Mesendoderm (in vitro differentiated cells): ENCODE data around the gene SAE1.

ENCODE experiments used
- DNase-seq: peaks from one replicate; pipeline ENCODE4 v3.0.0; 2013
- H2AK5ac ChIP-seq: 2 replicates; pipeline ENCODE4 v1.6.1; 2013; ENCODE audit warnings: low read length, inconsistent platforms
- H2BK120ac ChIP-seq: 2 replicates; pipeline ENCODE4 v1.6.1; 2013; ENCODE audit warnings: low read depth, mild to moderate bottlenecking, low read length, moderate library complexity, mixed read lengths
- H2BK15ac ChIP-seq: replicated peaks from 2 replicates; pipeline ENCODE4 v1.6.1; 2013; ENCODE audit warnings: low read depth, mild to moderate bottlenecking, moderate library complexity
- H2BK5ac ChIP-seq: 2 replicates; pipeline ENCODE4 v1.6.1; 2013; ENCODE audit warnings: low read length, inconsistent platforms
- H3K18ac ChIP-seq: 2 replicates; pipeline ENCODE4 v1.6.1; 2013; ENCODE audit warnings: mild to moderate bottlenecking, low read length, mixed read lengths
- H3K23ac ChIP-seq: one replicate; pipeline ENCODE4 v1.6.1; 2013; ENCODE audit warnings: low read length
- H3K27ac ChIP-seq: 2 replicates; pipeline ENCODE4 v1.5.1; 2013; ENCODE audit warnings: low read depth, mild to moderate bottlenecking, inconsistent platforms, low read length, moderate library complexity
- H3K27me3 ChIP-seq: 2 replicates; pipeline ENCODE4 v1.6.1; 2013; ENCODE audit warnings: low read length, control low read depth, mild to moderate bottlenecking, inconsistent platforms; ENCODE audit not compliant: insufficient read depth, poor library complexity
- H3K36me3 ChIP-seq: 2 replicates; pipeline ENCODE4 v1.6.1; 2013; ENCODE audit warnings: low read length, inconsistent platforms; ENCODE audit not compliant: control insufficient read depth, insufficient read depth
- H3K4ac ChIP-seq: one replicate; pipeline ENCODE4 v1.6.1; 2013; ENCODE audit warnings: low read depth, mild to moderate bottlenecking, low read length, moderate library complexity
- H3K4me1 ChIP-seq: 2 replicates; pipeline ENCODE4 v1.6.1; 2013; ENCODE audit warnings: low read depth, low read length, inconsistent platforms; ENCODE audit not compliant: control insufficient read depth
- H3K4me2 ChIP-seq: 2 replicates; pipeline ENCODE4 v1.6.1; 2013; ENCODE audit warnings: low read length
- H3K4me3 ChIP-seq: 2 replicates; pipeline ENCODE4 v1.5.1; 2013; ENCODE audit warnings: mild to moderate bottlenecking, low read length
- H3K56ac ChIP-seq: one replicate; pipeline ENCODE4 v1.6.1; 2013; ENCODE audit warnings: low read length
- H3K79me1 ChIP-seq: 2 replicates; pipeline ENCODE4 v1.6.1; 2013; ENCODE audit warnings: low read length, inconsistent platforms
- H3K79me2 ChIP-seq: 2 replicates; pipeline ENCODE4 v1.6.1; 2013; ENCODE audit warnings: mild to moderate bottlenecking, low read length; ENCODE audit not compliant: control insufficient read depth, insufficient read depth
- H3K9ac ChIP-seq: 2 replicates; pipeline ENCODE4 v1.6.1; 2013; ENCODE audit warnings: low read length, inconsistent platforms
- H4K5ac ChIP-seq: one replicate; pipeline ENCODE4 v1.6.1; 2013; ENCODE audit warnings: low read length
- H4K8ac ChIP-seq: one replicate; pipeline ENCODE4 v1.6.1; 2013; ENCODE audit warnings: low read depth, mild to moderate bottlenecking, control low read depth, low read length, moderate library complexity
- whole genome bisulfite sequencing: extraction: QIAGEN DNeasy Blood & Tissue Kit; methylation state at CpG from one replicate; pipeline ENCODE4 v1.1.7; 2013; ENCODE audit warnings: low lambda C conversion rate, missing lambda C conversion rate; ENCODE audit not compliant: insufficient coverage; ENCODE audit errors: extremely low coverage; 5-methylcytosine and 5-hydroxymethylcytosine counted together

SAE1 gene

DNA sequence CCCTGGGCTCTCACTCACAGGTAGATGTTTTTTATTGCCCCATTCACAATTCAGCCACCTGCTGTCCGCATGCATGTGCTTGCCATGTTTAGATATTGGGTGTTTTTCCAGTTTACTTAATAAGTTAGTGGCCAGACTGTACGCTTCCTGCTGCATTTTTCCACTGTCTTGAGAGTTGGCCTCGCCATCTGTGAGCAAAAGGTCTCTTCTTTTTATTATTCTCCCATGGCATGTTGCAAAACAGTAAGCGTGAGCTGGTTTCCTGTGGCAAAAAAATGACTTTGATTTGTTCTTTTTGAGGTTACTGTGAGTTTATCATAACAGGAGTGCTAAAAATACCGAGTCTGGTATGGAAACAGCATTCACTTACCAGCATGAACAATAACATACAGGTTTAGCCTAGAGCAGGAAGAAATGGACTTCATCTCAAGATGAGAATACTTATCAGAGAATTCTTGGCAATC is 46.0 kb downstream of the SAE1 start:
- Histone ChIP-seq H3K23ac (no peak overlapping the region), H3K18ac (no peak overlapping the region), H3K79me1 (peaks cover 16% of the 10 kb centered on the region), H3K36me3 (peaks cover 14% of the 10 kb centered on the region), H2BK15ac (no peak overlapping the region), H3K79me2 (peaks cover 4% of the 10 kb centered on the region), H3K27me3 (no peaks in the 10 kb centered on the region), H3K4ac (no peak overlapping the region), H3K56ac (no peak overlapping the region), H3K4me2 (no peak overlapping the region), H2BK5ac (no peak overlapping the region), H3K27ac (no peak overlapping the region), H3K9ac (no peak overlapping the region), H2AK5ac (no peak overlapping the region), H4K5ac (no peak overlapping the region), H3K4me1 (no peaks in the 10 kb centered on the region), H3K4me3 (no peak overlapping the region), H4K8ac (no peak overlapping the region), H2BK120ac (no peak overlapping the region)
- DNase-seq = no peak
- no CpG with 5 or more reads among the region's 5 CpGs for WGBS

- Histone ChIP-seq H3K23ac (no peak overlapping the region), H3K36me3 (peaks cover 21% of the 10 kb centered on the region), H4K8ac (no peak overlapping the region), H3K4me2 (no peak overlapping the region), H3K4ac (no peak overlapping the region), H3K4me1 (no peaks in the 10 kb centered on the region), H3K27me3 (no peaks in the 10 kb centered on the region), H3K56ac (no peak overlapping the region), H3K4me3 (no peak overlapping the region), H3K9ac (no peak overlapping the region), H3K79me2 (peaks cover 6% of the 10 kb centered on the region), H2BK5ac (no peak overlapping the region), H2AK5ac (no peak overlapping the region), H3K18ac (no peak overlapping the region), H2BK15ac (no peak overlapping the region), H2BK120ac (no peak overlapping the region), H3K79me1 (peaks cover 20% of the 10 kb centered on the region), H3K27ac (no peak overlapping the region), H4K5ac (no peak overlapping the region)
- no peak for DNase-seq
- WGBS = no CpG with 5 or more reads among the region's 4 CpGs
Observed at GRCh38 chr19:47179653-47180310, 49.1 kb downstream of the SAE1 start.

- Histone ChIP-seq H4K8ac (no peak overlapping the region), H2BK120ac (no peak overlapping the region), H3K36me3 (peaks cover 12% of the 10 kb centered on the region), H3K4ac (no peak overlapping the region), H3K79me1 (peaks cover 16% of the 10 kb centered on the region), H2BK15ac (no peak overlapping the region), H3K27ac (no peak overlapping the region), H3K56ac (no peak overlapping the region), H2BK5ac (no peak overlapping the region), H3K4me1 (peaks cover 6% of the 10 kb centered on the region), H3K23ac (no peak overlapping the region), H4K5ac (no peak overlapping the region), H3K4me2 (no peak overlapping the region), H3K4me3 (no peak overlapping the region), H3K9ac (no peak overlapping the region), H3K79me2 (peaks cover 7% of the 10 kb centered on the region), H3K18ac (no peak overlapping the region), H3K27me3 (no peaks in the 10 kb centered on the region), H2AK5ac (no peak overlapping the region)
- no CpG with 5 or more reads among the region's 2 CpGs for WGBS
- DNase-seq = no peak
Observed at GRCh38 chr19:47183601-47184000, 53.0 kb downstream of the SAE1 start.

GRCh38 chr19:47186446-47187334 is 56.1 kb downstream of the SAE1 start:
- Histone ChIP-seq H3K4me3 (no peak overlapping the region), H3K23ac (peak overlapping the region; percentile 80), H3K79me1 (peaks cover 19% of the 10 kb centered on the region), H3K18ac (no peak overlapping the region), H2BK120ac (no peak overlapping the region), H2AK5ac (no peak overlapping the region), H2BK15ac (no peak overlapping the region), H3K4ac (no peak overlapping the region), H3K56ac (peak overlapping the region; percentile 34), H4K5ac (no peak overlapping the region), H3K79me2 (peaks cover 12% of the 10 kb centered on the region), H2BK5ac (no peak overlapping the region), H3K9ac (peak overlapping the region; percentile 40), H3K27me3 (no peaks in the 10 kb centered on the region), H3K27ac (peak overlapping the region; percentile 22), H4K8ac (no peak overlapping the region), H3K4me1 (peaks cover 9% of the 10 kb centered on the region), H3K4me2 (no peak overlapping the region), H3K36me3 (peaks cover 10% of the 10 kb centered on the region)
- DNase-seq = no peak
- WGBS = no CpG with 5 or more reads among the region's 17 CpGs

- H3K9ac ChIP-seq = no peak overlapping the region
- H3K18ac ChIP-seq = no peak overlapping the region
- H3K36me3 ChIP-seq = peaks cover 8% of the 10 kb centered on the region
- no CpG with 5 or more reads among the region's 2 CpGs for WGBS
- H3K79me1 ChIP-seq = peaks cover 17% of the 10 kb centered on the region
- DNase-seq = no peak
- no peak overlapping the region for H3K4ac ChIP-seq
- H3K4me1 ChIP-seq = peaks cover 9% of the 10 kb centered on the region
- H4K8ac ChIP-seq = no peak overlapping the region
- no peaks in the 10 kb centered on the region for H3K27me3 ChIP-seq
- H3K79me2 ChIP-seq = peaks cover 12% of the 10 kb centered on the region
- no peak overlapping the region for H4K5ac ChIP-seq
- no peak overlapping the region for H2AK5ac ChIP-seq
- no peak overlapping the region for H2BK120ac ChIP-seq
- no peak overlapping the region for H2BK5ac ChIP-seq
- no peak overlapping the region for H3K27ac ChIP-seq
- no peak overlapping the region for H2BK15ac ChIP-seq
- H3K4me2 ChIP-seq = no peak overlapping the region
- H3K23ac ChIP-seq = no peak overlapping the region
- H3K56ac ChIP-seq = no peak overlapping the region
- no peak overlapping the region for H3K4me3 ChIP-seq
Observed at GRCh38 chr19:47187335-47187655, 56.7 kb downstream of the SAE1 start.
